GM12878 (cell line): ENCODE data around the gene TNRC6C. TPM values are rescaled to one million over a fixed set of nuclear protein-coding genes. Genes with fewer than 3 reads are reported as not detected.

Experiments
- ATAC-seq: fragments of 200-7000 bp; cut with Tn5 transposase; 3 replicates; pipeline ENCODE4 v1.9.1; 2020; ENCODE audit warnings: mild to moderate bottlenecking, moderate library complexity
- BruUV-seq: library from RNA; stranded (reverse); fragments of 400-500 nt; replicated peaks from 2 replicates; lab custom pipeline; 2021; lab: Mats Ljungman, UMichigan
- CTCF ChIA-PET: fragments of 300-600 bp; sonication (Branson Sonifier 250); formaldehyde crosslinking; extraction: SDS; loops from one replicate; lab custom pipeline; 2021; ENCODE audit warnings: inconsistent platforms; lab: Yijun Ruan, JAX
- POLR2A ChIA-PET: fragments of 350-600 bp; formaldehyde crosslinking; extraction: SDS; loops from one replicate; lab custom pipeline; 2021; ENCODE audit warnings: inconsistent platforms; lab: Charles Lee
- RAD21 ChIA-PET: fragments of 300-600 bp; sonication (Branson Sonifier 250); formaldehyde crosslinking; loops from one replicate; lab custom pipeline; 2023; ENCODE audit warnings: antibody characterized with exemption; ENCODE audit not compliant: unreplicated experiment; lab: Charles Lee
- SMC1A ChIA-PET: fragments of 300-600 bp; sonication (Branson Sonifier 250); formaldehyde crosslinking; loops from one replicate; lab custom pipeline; 2023; ENCODE audit not compliant: unreplicated experiment, uncharacterized antibody; lab: Charles Lee
- DNase-seq: peaks from one replicate; pipeline ENCODE4 v3.0.0-alpha.2; 2011; ENCODE audit warnings: low read depth, low spot score
- FAIRE-seq: peaks from 3 replicates; lab custom pipeline; 2011; peaks lifted over from hg19 to GRCh38; lab: Jason Lieb, UNC
- H2AFZ ChIP-seq: 2 replicates; pipeline ENCODE4 v1.6.0; 2011; ENCODE audit warnings: low read depth, low read length, control low read depth; ENCODE audit not compliant: control insufficient read depth
- H3K27ac ChIP-seq: 2 replicates; pipeline ENCODE4 v1.5.1; 2011; ENCODE audit warnings: control low read depth; ENCODE audit not compliant: control insufficient read depth, insufficient read depth
- H3K27me3 ChIP-seq, 2 experiments: replicated peaks in 1 of 2; 2 replicates each; pipeline versions ENCODE4 v1.6.0 to v1.6.1; 2011; ENCODE audit warnings: low read length in 1 of 2; ENCODE audit not compliant: control insufficient read depth in 2 of 2, insufficient read depth in 2 of 2
- H3K36me3 ChIP-seq, 2 experiments: 2 replicates each; pipeline ENCODE4 v1.5.1; 2011; ENCODE audit warnings: low read length in 1 of 2; ENCODE audit not compliant: control insufficient read depth in 2 of 2, insufficient read depth in 2 of 2
- H3K4me1 ChIP-seq: 2 replicates; pipeline ENCODE4 v1.6.1; 2011; ENCODE audit warnings: mild to moderate bottlenecking, low read length, moderate library complexity, mixed read lengths; ENCODE audit not compliant: control insufficient read depth, insufficient read depth
- H3K4me2 ChIP-seq: 2 replicates; pipeline ENCODE4 v1.6.0; 2011; ENCODE audit warnings: control low read depth; ENCODE audit not compliant: control insufficient read depth, insufficient read depth
- H3K4me3 ChIP-seq: fragments of 200-600 bp; sonication (generic); 2 replicates; pipeline ENCODE4 v1.5.1; 2016
- H3K79me2 ChIP-seq: 2 replicates; pipeline ENCODE4 v1.6.0; 2011; ENCODE audit warnings: low read length; ENCODE audit not compliant: control insufficient read depth, insufficient read depth
- H3K9ac ChIP-seq: 2 replicates; pipeline ENCODE4 v1.8.0; 2011; ENCODE audit warnings: low read length, control low read depth, mixed read lengths; ENCODE audit not compliant: control insufficient read depth, insufficient read depth
- H3K9me3 ChIP-seq: replicated peaks from 3 replicates; pipeline ENCODE4 v1.5.1; 2011; ENCODE audit warnings: mild to moderate bottlenecking, low read length; ENCODE audit not compliant: control insufficient read depth, insufficient read depth
- H4K20me1 ChIP-seq: 2 replicates; pipeline ENCODE4 v1.6.0; 2011; ENCODE audit not compliant: control insufficient read depth, insufficient read depth
- CBX5 ChIP-seq: sonication (generic); IDR thresholded peaks from 2 replicates; pipeline ENCODE4 v1.6.1; 2016; ENCODE audit warnings: low read depth, moderate library complexity, mild to moderate bottlenecking, inconsistent platforms
- ELK1 ChIP-seq: IDR thresholded peaks from 2 replicates; pipeline ENCODE4 v1.6.1; 2012; ENCODE audit warnings: low read depth, low read length, improper control_type of control experiment
- MLLT1 ChIP-seq: fragments of 450-650 bp; IDR thresholded peaks from 2 replicates; pipeline ENCODE4 v1.6.1; 2016; ENCODE audit warnings: mild to moderate bottlenecking
- MXI1 ChIP-seq: fragments of 150-350 bp; IDR thresholded peaks from 2 replicates; pipeline ENCODE4 v1.6.1; 2011; ENCODE audit warnings: low read depth, mild to moderate bottlenecking, inconsistent platforms, low read length, improper control_type of control experiment
- MYB ChIP-seq: fragments of 150-350 bp; IDR thresholded peaks from 2 replicates; pipeline ENCODE4 v1.6.1; 2014; ENCODE audit warnings: mild to moderate bottlenecking, low read depth, low read length, borderline replicate concordance
- PML ChIP-seq: IDR thresholded peaks from 2 replicates; pipeline ENCODE4 v1.6.1; 2012; ENCODE audit warnings: low read length, inconsistent platforms
- POLR2A ChIP-seq: IDR thresholded peaks from 2 replicates; pipeline ENCODE4 v1.6.1; 2011; ENCODE audit warnings: low read depth, mild to moderate bottlenecking, low read length
- ZNF592 ChIP-seq: fragments of 450-650 bp; IDR thresholded peaks from 2 replicates; pipeline ENCODE4 v1.6.1; 2017; ENCODE audit warnings: mild to moderate bottlenecking, moderate library complexity
- ZNF622 ChIP-seq: fragments of 450-650 bp; IDR thresholded peaks from 2 replicates; pipeline ENCODE4 v1.6.1; 2017; ENCODE audit warnings: mild to moderate bottlenecking, inconsistent platforms
- ZNF687 ChIP-seq: fragments of 450-650 bp; IDR thresholded peaks from 2 replicates; pipeline ENCODE4 v1.6.1; 2017; ENCODE audit warnings: mild to moderate bottlenecking, moderate library complexity
- WGBS: methylation state at CpG from one replicate; pipeline ENCODE4 v1.1.6; 2016; ENCODE audit warnings: low lambda C conversion rate; ENCODE audit not compliant: insufficient replicate concordance, insufficient coverage; ENCODE audit errors: missing lambda C conversion rate; 5-methylcytosine and 5-hydroxymethylcytosine counted together
- in situ Hi-C: fragments of 300-500 bp; cut with MboI; formaldehyde crosslinking; loops from 9 replicates; pipeline ENCODE4 v1.14.3; 2018; ENCODE audit warnings: mixed read lengths
- intact Hi-C: fragments of 100-400 bp; cut with micrococcal nuclease; formaldehyde crosslinking; loops from one replicate; pipeline ENCODE4 v1.14.2; 2022; ENCODE audit not compliant: unreplicated experiment
- polyA plus RNA-seq, 11 experiments: library from polyadenylated mRNA; depleted of rRNA in 4 of 11; unstranded in 6 of 11; stranded (reverse) in 5 of 11; fragments of >200 nt; fragmentation: Nextera tagmentation in 4 of 11; fragmentation: Illumina TruSeq in 1 of 11; extraction: Ambion mirVana in 4 of 11; extraction: Trizol in 1 of 11; gene quantifications; 1 replicate in 1 of 11; 2 replicates in 10 of 11; pipeline versions ENCODE4 v1.2.1 to v1.2.3, GENCODE V29; 2011 to 2016; ENCODE audit warnings: inconsistent platforms in 2 of 11, missing spikeins in 2 of 11, low read depth in 1 of 11
- total RNA-seq, 4 experiments: library from RNA; depleted of rRNA in 3 of 4; stranded (reverse); fragments of >200 nt in 3 of 4; fragmentation: Illumina TruSeq in 1 of 4; extraction: Trizol in 1 of 4; gene quantifications; 2 replicates each; pipeline versions ENCODE4 v1.2.1 to v1.2.3, GENCODE V29; 2013 to 2021

Gene TNRC6C
- total and polyA plus RNA-seq, 10 of the 15 experiments (the other 5 are each of a cell fraction or from before 2014, with no cell fraction given) = 0.40 to 6.1 (median 0.96) TPM

- Histone ChIP-seq H3K4me1 (peaks cover 75% of the 10 kb centered on the region), H3K36me3 (peaks cover 14 to 16% of the 10 kb centered on the region in 2 experiments), H3K4me3 (peak overlapping the region; percentile 94), H3K4me2 (peak overlapping the region; percentile 100), H3K9me3 (no peaks in the 10 kb centered on the region), H3K9ac (peak overlapping the region; percentile 93), H3K27me3 (no peaks in the 10 kb centered on the region), H2AFZ (no peak overlapping the region; the same call in 1 of the 2 replicates), H3K27ac (peak overlapping the region; percentile 95), H3K79me2 (peaks cover 94% of the 10 kb centered on the region), H4K20me1 (no peaks in the 10 kb centered on the region)
- SMC1A ChIA-PET = interaction anchor here (1.0 to 2.4 kb wide), 10 partner anchors 9 to 126 kb away, joined by 3 to 14 read pairs (median 5); no protein-coding TSS in a partner anchor
- intact Hi-C loops (no loop called here), in situ Hi-C loops (no loop called here)
- CTCF ChIA-PET = interaction anchor here (0.8 to 12.7 kb wide), 7 partner anchors 11 to 125 kb away, joined by 3 to 100 read pairs (median 5); no protein-coding TSS in a partner anchor
- RAD21 ChIA-PET = interaction anchor here (0.6 to 3.9 kb wide), 15 partner anchors 9 to 105 kb away, joined by 3 to 29 read pairs (median 5); no protein-coding TSS in a partner anchor
- DNase-seq (no peak), ATAC-seq (peak; percentile 4), FAIRE-seq (peak; percentile 49)
- POLR2A ChIA-PET = interaction anchor here (0.5 to 8.0 kb wide), 15 partner anchors 9 to 130 kb away, joined by 3 to 85 read pairs (median 4); partner anchors contain the start of genes AFMID, SYNGR2 and TK1
- no TSS peak for BruUV-seq
- 11% methylated on average over 35 of the region's 39 CpGs for WGBS
- TF ChIP-seq POLR2A (peak; percentile 11; the same call in 1 of the 2 replicates), ZNF592 (no peak), ZNF687 (0 out of 2 replicates have a peak, but pooled peaks have one; percentile 10), CBX5 (no peak), PML (no peak), MLLT1 (peak; percentile 83), MXI1 (peak; percentile 6; the same call in 1 of the 2 replicates), ELK1 (no peak), ZNF622 (no peak), MYB (no peak)
These were observed 166.8 kb downstream of the TNRC6C start for GRCh38 chr17:78125138-78125913.
